Esophagus squamous epithelium (tissue), 5 donors: ENCODE results near the gene CCL2. TPM values are rescaled to one million over a fixed set of nuclear protein-coding genes. Genes with fewer than 3 reads are reported as not detected.

Experiments
- DNase-seq: peaks from one replicate; lab custom pipeline; 2025; lab: John Stamatoyannopoulos, UW
- H3K27ac ChIP-seq, 4 donors: fragments of 200-600 bp; sonication (generic); one replicate each; pipeline ENCODE4 v1.5.1; 2016 to 2019; ENCODE audit warnings: mild to moderate bottlenecking in 1 of 4
- H3K27me3 ChIP-seq, 4 donors: fragments of 200-600 bp; sonication (generic); 1 replicate in 3 of 4; 2 replicates in 1 of 4; pipeline versions ENCODE4 v1.5.1 to v1.6.0; 2017 to 2021; ENCODE audit warnings: antibody characterized with exemption in 1 of 4
- H3K36me3 ChIP-seq, 3 donors: fragments of 200-600 bp; sonication (generic); one replicate each; pipeline ENCODE4 v1.5.1; 2016 to 2019
- H3K4me1 ChIP-seq, 3 donors: fragments of 200-600 bp; sonication (generic); one replicate each; pipeline ENCODE4 v1.5.1; 2017 to 2019
- H3K4me3 ChIP-seq, 4 donors: fragments of 200-600 bp; sonication (generic); 1 replicate in 3 of 4; 2 replicates in 1 of 4; pipeline ENCODE4 v1.5.1; 2016 to 2019; ENCODE audit warnings: mild to moderate bottlenecking in 2 of 4, moderate library complexity in 1 of 4
- H3K9me3 ChIP-seq, 3 donors: fragments of 200-600 bp; sonication (generic); one replicate each; pipeline ENCODE4 v1.5.1; 2016 to 2019
- CTCF ChIP-seq, 6 experiments: fragments of 450-650 bp in 4 of 6; fragments of 200-600 bp in 2 of 6; sonication (generic) in 2 of 6; IDR thresholded peaks; one replicate each; pipeline ENCODE4 v1.5.1; 2016 to 2019; ENCODE audit warnings: antibody characterized with exemption in 6 of 6, mild to moderate bottlenecking in 4 of 6, moderate library complexity in 4 of 6
- POLR2A ChIP-seq, 4 donors: fragments of 450-650 bp; IDR thresholded peaks; one replicate each; pipeline ENCODE4 v1.6.1; 2017; ENCODE audit warnings: antibody characterized with exemption in 4 of 4, mild to moderate bottlenecking in 4 of 4, moderate library complexity in 3 of 4
- WGBS, 2 donors: methylation state at CpG; one replicate each; pipeline ENCODE4 v1.1.5; 2018; 5-methylcytosine and 5-hydroxymethylcytosine counted together
- intact Hi-C: fragments of 100-400 bp; cut with DNase I; formaldehyde crosslinking; loops from one replicate; pipeline ENCODE4 v1.15.0; 2022
- total RNA-seq, 4 donors: library from RNA; depleted of rRNA; stranded (reverse); fragments of >200 nt; gene quantifications; one replicate each; pipeline ENCODE4 v1.1.0, GENCODE V29; 2016
- donor health status: DM: yes; HTN: yes; CAD: no.

Gene CCL2
- total RNA-seq, 4 donors from 2014 or later = 4.0 to 7.9 (median 5.2) TPM

GRCh38 chr17:34227707-34228106 is 27.4 kb upstream of the CCL2 start:
- Histone ChIP-seq H3K27ac (no peak overlapping the region), H3K27me3 (peaks cover 0 to 22% (median 0%) of the 10 kb centered on the region in 4 donors), H3K36me3 (no peaks in the 10 kb centered on the region), H3K4me3 (no peak overlapping the region), H3K9me3 (peaks cover 0 to 20% (median 11%) of the 10 kb centered on the region in 3 donors), H3K4me1 (peaks cover 0 to 23% (median 0%) of the 10 kb centered on the region in 3 donors)
- intact Hi-C loops = no loop called here
- DNase-seq = no peak
- TF ChIP-seq POLR2A (IDR thresholded peaks at IDR 0.05) (no peak), CTCF (IDR thresholded peaks at IDR 0.05) (no peak)
- 22 to 43% methylated on average over 3 of the region's 3 CpGs for WGBS, 2 donors

GRCh38 chr17:34228781-34229180 is 26.3 kb upstream of the CCL2 start:
- 69 to 88% methylated on average over 2 to 4 of the region's 4 CpGs for WGBS, 2 donors
- no peak overlapping the region for H3K4me3 ChIP-seq
- no peak for DNase-seq
- H3K4me1 ChIP-seq = peaks cover 0 to 30% (median under 1%) of the 10 kb centered on the region in 3 donors
- TF ChIP-seq POLR2A (IDR thresholded peaks at IDR 0.05) (no peak), CTCF (IDR thresholded peaks at IDR 0.05) (no peak)
- no peaks in the 10 kb centered on the region for H3K36me3 ChIP-seq
- H3K27me3 ChIP-seq = peaks cover 0 to 15% (median 0%) of the 10 kb centered on the region in 4 donors
- H3K27ac ChIP-seq = no peak overlapping the region
- peaks cover 0 to 20% (median 11%) of the 10 kb centered on the region in 3 donors for H3K9me3 ChIP-seq
- intact Hi-C loops = no loop called here

- no peak overlapping the region for H3K27ac ChIP-seq
- no peak overlapping the region for H3K4me3 ChIP-seq
- peaks cover 13 to 45% (median 15%) of the 10 kb centered on the region in 3 donors for H3K4me1 ChIP-seq
- H3K27me3 ChIP-seq = peaks cover 0 to 2% (median 0%) of the 10 kb centered on the region in 4 donors
- TF ChIP-seq POLR2A (IDR thresholded peaks at IDR 0.05) (no peak), CTCF (IDR thresholded peaks at IDR 0.05) (no peak)
- intact Hi-C loops = no loop called here
- DNase-seq = no peak
- H3K9me3 ChIP-seq = peaks cover 0 to 20% (median 11%) of the 10 kb centered on the region in 3 donors
- H3K36me3 ChIP-seq = no peaks in the 10 kb centered on the region
- 55 to 71% methylated on average over 1 of the region's 1 CpG for WGBS, 2 donors
These were observed 24.7 kb upstream of the CCL2 start for GRCh38 chr17:34230342-34230741.

GRCh38 chr17:34234616-34235015 is 20.5 kb upstream of the CCL2 start:
- Histone ChIP-seq H3K9me3 (peaks cover 0 to 8% (median 6%) of the 10 kb centered on the region in 3 donors), H3K27ac (peak overlapping the region in 3 of 4 donors; percentile 68 to 71 (median 69)), H3K4me3 (no peak overlapping the region), H3K36me3 (no peaks in the 10 kb centered on the region), H3K4me1 (peaks cover 19 to 55% (median 32%) of the 10 kb centered on the region in 3 donors), H3K27me3 (no peaks in the 10 kb centered on the region)
- 82 to 93% methylated on average over 1 to 2 of the region's 3 CpGs for WGBS, 2 donors
- intact Hi-C loops = no loop called here
- DNase-seq = no peak
- no peak for TF ChIP-seq CTCF (IDR thresholded peaks at IDR 0.05)
- no peak for TF ChIP-seq POLR2A (IDR thresholded peaks at IDR 0.05)

- Histone ChIP-seq H3K27ac (peak overlapping the region in 3 of 4 donors; percentile 68 to 71 (median 69)), H3K27me3 (no peaks in the 10 kb centered on the region), H3K4me1 (peaks cover 22 to 63% (median 40%) of the 10 kb centered on the region in 3 donors), H3K9me3 (no peaks in the 10 kb centered on the region), H3K36me3 (no peaks in the 10 kb centered on the region), H3K4me3 (no peak overlapping the region)
- intact Hi-C loops = no loop called here
- no peak for DNase-seq
- 31 to 38% methylated on average over 2 to 5 of the region's 6 CpGs for WGBS, 2 donors
- no peak for TF ChIP-seq CTCF (IDR thresholded peaks at IDR 0.05)
- no peak for TF ChIP-seq POLR2A (IDR thresholded peaks at IDR 0.05)
These were observed 19.6 kb upstream of the CCL2 start for GRCh38 chr17:34235389-34236028.
